Smooth muscle cell (in vitro differentiated cells): Measurements from ENCODE around the gene PKN2. TPM values are rescaled to one million over a fixed set of nuclear protein-coding genes. Genes with fewer than 3 reads are reported as not detected.

Experiments used
- DNase-seq: peaks from one replicate; lab custom pipeline; 2025; ENCODE audit not compliant: unreplicated experiment; lab: John Stamatoyannopoulos, UW
- H2AFZ ChIP-seq: fragments of 200-600 bp; sonication (generic); 2 replicates; pipeline ENCODE4 v1.6.0; 2016; ENCODE audit warnings: antibody characterized with exemption, low read depth, mild to moderate bottlenecking
- H3F3A ChIP-seq: fragments of 200-600 bp; sonication (generic); 2 replicates; pipeline ENCODE4 v1.6.0; 2017; ENCODE audit warnings: antibody characterized with exemption, low read depth
- H3K27ac ChIP-seq: fragments of 200-600 bp; sonication (generic); 2 replicates; pipeline ENCODE4 v1.5.1; 2016; ENCODE audit warnings: low read depth, mild to moderate bottlenecking
- H3K27me3 ChIP-seq: fragments of 200-600 bp; sonication (generic); 2 replicates; pipeline ENCODE4 v1.6.1; 2016; ENCODE audit warnings: low read depth, mild to moderate bottlenecking
- H3K36me3 ChIP-seq: fragments of 200-600 bp; sonication (generic); 2 replicates; pipeline ENCODE4 v1.5.1; 2016; ENCODE audit warnings: low read depth
- H3K4me1 ChIP-seq: fragments of 200-600 bp; sonication (generic); 2 replicates; pipeline ENCODE4 v1.5.1; 2016; ENCODE audit warnings: low read depth
- H3K4me2 ChIP-seq: fragments of 200-600 bp; sonication (generic); 2 replicates; pipeline ENCODE4 v1.6.0; 2016; ENCODE audit warnings: mild to moderate bottlenecking
- H3K4me3 ChIP-seq: fragments of 200-600 bp; sonication (generic); 2 replicates; pipeline ENCODE4 v1.5.1; 2016; ENCODE audit warnings: mild to moderate bottlenecking
- H3K79me2 ChIP-seq: fragments of 200-600 bp; sonication (generic); 2 replicates; pipeline ENCODE4 v1.6.0; 2016; ENCODE audit warnings: low read depth, mild to moderate bottlenecking
- H3K9ac ChIP-seq: fragments of 200-600 bp; sonication (generic); 2 replicates; pipeline ENCODE4 v1.6.0; 2016; ENCODE audit warnings: low read depth
- H3K9me3 ChIP-seq: fragments of 200-600 bp; sonication (generic); replicated peaks from 2 replicates; pipeline ENCODE4 v1.5.1; 2016; ENCODE audit warnings: low read depth
- H4K20me1 ChIP-seq: fragments of 200-600 bp; sonication (generic); 2 replicates; pipeline ENCODE4 v1.6.0; 2016; ENCODE audit warnings: low read depth
- CTCF ChIP-seq: fragments of 200-600 bp; sonication (generic); IDR thresholded peaks from 2 replicates; pipeline ENCODE4 v1.5.1; 2017; ENCODE audit warnings: borderline replicate concordance, mild to moderate bottlenecking, antibody characterized with exemption; ENCODE audit not compliant: insufficient read depth, poor library complexity, severe bottlenecking
- WGBS: methylation state at CpG from one replicate; pipeline ENCODE4 v1.1.7; 2016; ENCODE audit warnings: low lambda C conversion rate; 5-methylcytosine and 5-hydroxymethylcytosine counted together
- polyA plus RNA-seq: library from polyadenylated mRNA; unstranded; fragments of >200 nt; fragmentation: Nextera tagmentation; extraction: Ambion mirVana; gene quantifications from 2 replicates; pipeline ENCODE4 v1.2.1, GENCODE V29; 2016
- total RNA-seq: library from RNA; depleted of rRNA; stranded (reverse); fragments of >200 nt; gene quantifications from 2 replicates; pipeline ENCODE4 v1.2.3, GENCODE V29; 2014

PKN2 gene
- total and polyA plus RNA-seq, 2 experiments from 2014 or later, result 16.3 to 41.2 TPM

GRCh38 chr1:88763649-88764406 lies 79.8 kb downstream of the PKN2 start:
- Histone ChIP-seq H2AFZ (no peak overlapping the region), H3K9ac (no peak overlapping the region), H3K4me2 (no peak overlapping the region), H3K9me3 (no peaks in the 10 kb centered on the region), H3K4me3 (no peak overlapping the region), H4K20me1 (peaks cover 34% of the 10 kb centered on the region), H3K27ac (no peak overlapping the region), H3K27me3 (no peaks in the 10 kb centered on the region), H3K79me2 (peaks cover 23% of the 10 kb centered on the region), H3K36me3 (no peaks in the 10 kb centered on the region), H3K4me1 (no peaks in the 10 kb centered on the region), H3F3A (no peaks in the 10 kb centered on the region)
- no peak for DNase-seq
- no peak for TF ChIP-seq CTCF
- WGBS, result 86% methylated on average over 1 of the region's 1 CpG

GRCh38 chr1:88768187-88768586 lies 84.1 kb downstream of the PKN2 start:
- H3K36me3 ChIP-seq, result no peaks in the 10 kb centered on the region
- H3K4me1 ChIP-seq, result no peaks in the 10 kb centered on the region
- H2AFZ ChIP-seq, result no peak overlapping the region
- no peak for DNase-seq
- peak overlapping the region; percentile 14 for H3K27ac ChIP-seq
- no peaks in the 10 kb centered on the region for H3F3A ChIP-seq
- no peak overlapping the region for H3K9ac ChIP-seq
- H3K4me3 ChIP-seq, result no peak overlapping the region
- no peak overlapping the region for H3K4me2 ChIP-seq
- H3K9me3 ChIP-seq, result no peaks in the 10 kb centered on the region
- H3K27me3 ChIP-seq, result no peaks in the 10 kb centered on the region
- no peak for TF ChIP-seq CTCF
- H4K20me1 ChIP-seq, result peaks cover 26% of the 10 kb centered on the region
- peaks cover 16% of the 10 kb centered on the region for H3K79me2 ChIP-seq

GRCh38 chr1:88768816-88769215 lies 84.7 kb downstream of the PKN2 start:
- TF ChIP-seq CTCF, result no peak
- Histone ChIP-seq H3K79me2 (peaks cover 16% of the 10 kb centered on the region), H3K4me3 (no peak overlapping the region), H3K9me3 (no peaks in the 10 kb centered on the region), H3K27ac (peak overlapping the region; percentile 14), H3K36me3 (no peaks in the 10 kb centered on the region), H3K27me3 (no peaks in the 10 kb centered on the region), H4K20me1 (peaks cover 26% of the 10 kb centered on the region), H3K4me1 (no peaks in the 10 kb centered on the region), H2AFZ (no peak overlapping the region), H3F3A (no peaks in the 10 kb centered on the region), H3K4me2 (no peak overlapping the region), H3K9ac (no peak overlapping the region)
- WGBS, result 93% methylated on average over 5 of the region's 5 CpGs
- DNase-seq, result no peak

GRCh38 chr1:88773540-88774150 lies 89.6 kb downstream of the PKN2 start:
- DNase-seq, result no peak
- Histone ChIP-seq H3K4me3 (peak overlapping the region; percentile 2), H3K4me2 (no peak overlapping the region), H3K79me2 (peaks cover 6% of the 10 kb centered on the region), H3K27ac (peak overlapping the region; percentile 87), H3K36me3 (no peaks in the 10 kb centered on the region), H2AFZ (no peak overlapping the region), H4K20me1 (peaks cover 2% of the 10 kb centered on the region), H3K4me1 (no peaks in the 10 kb centered on the region), H3K9ac (peak overlapping the region; percentile 72), H3K9me3 (no peaks in the 10 kb centered on the region), H3K27me3 (no peaks in the 10 kb centered on the region), H3F3A (no peaks in the 10 kb centered on the region)
- WGBS, result 84% methylated on average over 3 of the region's 3 CpGs
- no peak for TF ChIP-seq CTCF
